IMR-90 (cell line): ENCODE measurements around the gene HNRNPD. TPM values are rescaled to one million over a fixed set of nuclear protein-coding genes. Genes with fewer than 3 reads are reported as not detected.

ENCODE experiments used
- ATAC-seq: fragments of 200-7000 bp; cut with Tn5 transposase; 2 replicates; pipeline ENCODE4 v1.9.1; 2020; ENCODE audit warnings: low read depth, mild to moderate bottlenecking, moderate library complexity
- BruUV-seq: library from RNA; stranded (reverse); fragments of 400-500 nt; replicated peaks from 2 replicates; lab custom pipeline; 2021; lab: Mats Ljungman, UMichigan
- CTCF ChIA-PET: fragments of 300-600 bp; formaldehyde crosslinking; extraction: SDS; loops from one replicate; lab custom pipeline; 2021; ENCODE audit warnings: antibody characterized with exemption; lab: Yijun Ruan, JAX
- POLR2A ChIA-PET: fragments of 300-600 bp; sonication (Branson Sonifier 250); formaldehyde crosslinking; loops from one replicate; lab custom pipeline; 2022; ENCODE audit warnings: antibody characterized with exemption; ENCODE audit not compliant: unreplicated experiment; lab: Charles Lee
- DNase-seq: peaks from one replicate; pipeline ENCODE4 v3.0.0; 2013
- H2AFZ ChIP-seq: replicated peaks from 2 replicates; pipeline ENCODE3; 2013; ENCODE audit warnings: low read length, mild to moderate bottlenecking; ENCODE audit not compliant: poor library complexity
- H2AK5ac ChIP-seq: 2 replicates; pipeline ENCODE4 v1.6.1; 2013; ENCODE audit warnings: low read depth, low read length, inconsistent platforms
- H2AK9ac ChIP-seq: replicated peaks from 2 replicates; pipeline ENCODE3; 2013; ENCODE audit warnings: mild to moderate bottlenecking, low read depth, low read length, moderate library complexity; ENCODE audit not compliant: poor library complexity
- H2BK120ac ChIP-seq: 2 replicates; pipeline ENCODE4 v1.6.1; 2013; ENCODE audit warnings: low read depth, low read length, inconsistent platforms
- H2BK15ac ChIP-seq: 3 replicates; pipeline ENCODE4 v1.6.1; 2013; ENCODE audit warnings: low read depth, low read length, inconsistent platforms
- H2BK20ac ChIP-seq: 2 replicates; pipeline ENCODE4 v1.6.1; 2013; ENCODE audit warnings: low read depth, mild to moderate bottlenecking, inconsistent platforms, low read length, moderate library complexity
- H2BK5ac ChIP-seq: 2 replicates; pipeline ENCODE4 v1.6.1; 2013; ENCODE audit warnings: mild to moderate bottlenecking, low read depth, low read length, inconsistent platforms; ENCODE audit not compliant: poor library complexity, severe bottlenecking
- H3K14ac ChIP-seq: replicated peaks from 2 replicates; pipeline ENCODE4 v1.6.1; 2013; ENCODE audit warnings: low read depth, low read length, inconsistent platforms
- H3K18ac ChIP-seq: 2 replicates; pipeline ENCODE4 v1.6.1; 2013; ENCODE audit warnings: low read depth, low read length, control low read depth
- H3K23ac ChIP-seq: 2 replicates; pipeline ENCODE4 v1.6.1; 2013; ENCODE audit warnings: low read depth, low read length, inconsistent platforms
- H3K27ac ChIP-seq: 2 replicates; pipeline ENCODE4 v1.5.1; 2013; ENCODE audit warnings: mild to moderate bottlenecking, control low read depth, low read length; ENCODE audit not compliant: insufficient read depth
- H3K27me3 ChIP-seq: 2 replicates; pipeline ENCODE4 v1.6.1; 2013; ENCODE audit warnings: low read length; ENCODE audit not compliant: control insufficient read depth, insufficient read depth
- H3K36me3 ChIP-seq: 2 replicates; pipeline ENCODE4 v1.6.1; 2013; ENCODE audit warnings: low read length, mixed read lengths; ENCODE audit not compliant: control insufficient read depth, insufficient read depth
- H3K4ac ChIP-seq: 2 replicates; pipeline ENCODE4 v1.6.1; 2013; ENCODE audit warnings: low read depth, low read length, inconsistent platforms
- H3K4me1 ChIP-seq: 2 replicates; pipeline ENCODE4 v1.6.1; 2013; ENCODE audit warnings: low read length, mixed read lengths; ENCODE audit not compliant: control insufficient read depth, insufficient read depth
- H3K4me2 ChIP-seq: 2 replicates; pipeline ENCODE4 v1.6.1; 2013; ENCODE audit warnings: low read depth, mild to moderate bottlenecking, control low read depth, low read length, moderate library complexity
- H3K4me3 ChIP-seq: 2 replicates; pipeline ENCODE4 v1.5.1; 2013; ENCODE audit warnings: low read depth, mild to moderate bottlenecking, control low read depth, low read length, moderate library complexity; ENCODE audit not compliant: insufficient read depth
- H3K56ac ChIP-seq: 2 replicates; pipeline ENCODE4 v1.6.1; 2013; ENCODE audit warnings: low read length, inconsistent platforms; ENCODE audit not compliant: insufficient read depth; ENCODE audit errors: extremely low read depth
- H3K79me1 ChIP-seq, 2 experiments: 2 replicates each; pipeline ENCODE4 v1.6.1; 2013; ENCODE audit warnings: low read length in 2 of 2, inconsistent platforms in 1 of 2, low read depth in 1 of 2
- H3K9ac ChIP-seq: 2 replicates; pipeline ENCODE4 v1.6.1; 2013; ENCODE audit warnings: low read depth, low read length, control low read depth
- H3K9me1 ChIP-seq: 2 replicates; pipeline ENCODE4 v1.6.1; 2013; ENCODE audit warnings: low read length, inconsistent platforms; ENCODE audit not compliant: insufficient read depth
- H3K9me3 ChIP-seq: 2 replicates; pipeline ENCODE4 v1.6.1; 2013; ENCODE audit warnings: low read length; ENCODE audit not compliant: control insufficient read depth, insufficient read depth
- H4K20me1 ChIP-seq: 2 replicates; pipeline ENCODE4 v1.6.1; 2013; ENCODE audit warnings: low read length, inconsistent platforms; ENCODE audit not compliant: insufficient read depth
- H4K5ac ChIP-seq: 2 replicates; pipeline ENCODE4 v1.6.1; 2013; ENCODE audit warnings: mild to moderate bottlenecking, low read depth, low read length, control low read depth
- H4K8ac ChIP-seq, 2 experiments: 2 replicates each; pipeline ENCODE4 v1.6.1; 2013; ENCODE audit warnings: low read depth in 2 of 2, low read length in 2 of 2, control low read depth in 1 of 2, inconsistent platforms in 1 of 2
- H4K91ac ChIP-seq: 2 replicates; pipeline ENCODE4 v1.6.1; 2013; ENCODE audit warnings: low read depth, low read length, inconsistent platforms; ENCODE audit not compliant: insufficient read depth
- FOS ChIP-seq: fragments of 150-350 bp; IDR thresholded peaks from 2 replicates; pipeline ENCODE4 v1.6.1; 2016; ENCODE audit warnings: low read depth, low read length
- MAFK ChIP-seq: IDR thresholded peaks from 2 replicates; pipeline ENCODE4 v1.6.1; 2012; ENCODE audit warnings: low read depth, low read length, improper control_type of control experiment
- MAZ ChIP-seq: IDR thresholded peaks from 2 replicates; pipeline ENCODE4 v1.6.1; 2012; ENCODE audit warnings: low read depth, mild to moderate bottlenecking, low read length, improper control_type of control experiment, moderate library complexity, borderline replicate concordance
- RFX5 ChIP-seq: IDR thresholded peaks from 2 replicates; pipeline ENCODE4 v1.8.0; 2012; ENCODE audit warnings: low read depth, mild to moderate bottlenecking, low read length, moderate library complexity
- SMC3 ChIP-seq: fragments of 150-350 bp; IDR thresholded peaks from 2 replicates; pipeline ENCODE4 v1.6.1; 2016; ENCODE audit warnings: low read depth, mild to moderate bottlenecking, antibody characterized with exemption, low read length, moderate library complexity
- WGBS, 2 experiments: methylation state at CpG; one replicate each; pipeline versions ENCODE4 v1.1.5 to v1.1.7; 2013; ENCODE audit warnings: missing lambda C conversion rate in 2 of 2; ENCODE audit not compliant: insufficient read length in 1 of 2; ENCODE audit errors: extremely low coverage in 2 of 2; 5-methylcytosine and 5-hydroxymethylcytosine counted together
- dilution Hi-C: fragments of 300-500 bp; cut with HindIII; formaldehyde crosslinking; loops from one replicate; pipeline ENCODE4 v1.14.3; 2018; ENCODE audit warnings: low sequenced_read_pairs; ENCODE audit not compliant: unreplicated experiment
- in situ Hi-C: fragments of 300-500 bp; cut with MboI; formaldehyde crosslinking; loops from 3 replicates; pipeline ENCODE4 v1.14.3; 2019; ENCODE audit warnings: low sequenced_read_pairs, inconsistent platforms, mixed read lengths
- intact Hi-C: fragments of 100-400 bp; cut with micrococcal nuclease; formaldehyde crosslinking; loops from 2 replicates; pipeline ENCODE4 v1.10.0; 2022
- polyA plus RNA-seq, 3 experiments: library from polyadenylated mRNA; depleted of rRNA; stranded (reverse); fragments of >200 nt; gene quantifications; 2 replicates each; pipeline ENCODE4 v1.2.3, GENCODE V29; 2012; ENCODE audit warnings: low replicate concordance in 1 of 3
- total RNA-seq: library from RNA; depleted of rRNA; stranded (reverse); fragments of >200 nt; gene quantifications from 2 replicates; pipeline ENCODE4 v1.2.3, GENCODE V29; 2012

Gene HNRNPD
- total and polyA plus RNA-seq, 2 of the 4 experiments (the other 2 are of a cell fraction): 9.7 to 142 TPM

DNA sequence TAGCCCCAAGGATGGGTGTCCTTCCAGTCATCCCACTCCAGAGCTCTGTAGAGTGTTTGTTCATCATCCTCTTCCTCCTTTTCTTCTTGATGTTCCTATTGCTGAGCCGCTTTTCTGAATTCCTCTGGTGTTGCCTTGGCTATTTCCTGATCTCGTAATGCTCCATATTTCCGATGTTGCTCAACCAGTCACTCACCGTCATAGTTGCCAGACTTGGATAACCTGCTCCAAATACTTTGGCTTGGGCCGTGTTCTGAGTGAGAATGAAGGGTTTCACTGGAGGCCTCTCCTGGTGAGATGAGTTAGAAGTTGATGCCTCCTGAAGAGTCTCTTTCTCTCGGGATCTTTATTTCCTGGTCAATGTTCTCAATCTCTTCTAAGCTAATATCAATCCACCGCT, 27.8 kb upstream of the HNRNPD start:
- no peaks in the 10 kb centered on the region for H3K27me3 ChIP-seq
- H2BK5ac ChIP-seq: no peak overlapping the region
- no peak for DNase-seq
- ChIA-PET POLR2A (no interaction called here), CTCF (interaction anchor here (0.6 to 1.2 kb wide), 2 partner anchors 8 to 28 kb away, joined by 3 to 4 read pairs; no protein-coding TSS in a partner anchor)
- no peak overlapping the region for H3K4me3 ChIP-seq
- H3K23ac ChIP-seq: no peak overlapping the region
- no peak overlapping the region for H3K27ac ChIP-seq
- BruUV-seq: no TSS peak
- H3K9ac ChIP-seq: no peak overlapping the region
- H2BK120ac ChIP-seq: no peak overlapping the region
- H2BK20ac ChIP-seq: no peak overlapping the region
- intact Hi-C loops: no loop called here
- no peak overlapping the region for H3K4ac ChIP-seq
- TF ChIP-seq MAZ: no peak
- TF ChIP-seq RFX5: no peak
- no peak for TF ChIP-seq MAFK
- TF ChIP-seq FOS: no peak
- TF ChIP-seq SMC3: no peak
- no peaks in the 10 kb centered on the region for H3K9me1 ChIP-seq
- H4K91ac ChIP-seq: no peak overlapping the region
- no peak overlapping the region for H2BK15ac ChIP-seq
- no peak overlapping the region for H2AK9ac ChIP-seq
- no peak overlapping the region for H4K8ac ChIP-seq
- in situ Hi-C loops: no loop called here
- no peak overlapping the region for H3K18ac ChIP-seq
- no peak overlapping the region for H2AFZ ChIP-seq
- no peaks in the 10 kb centered on the region for H3K9me3 ChIP-seq
- H3K36me3 ChIP-seq: no peaks in the 10 kb centered on the region
- no peaks in the 10 kb centered on the region for H4K20me1 ChIP-seq
- H3K4me1 ChIP-seq: no peaks in the 10 kb centered on the region
- H3K79me1 ChIP-seq: no peaks in the 10 kb centered on the region
- no peak overlapping the region for H3K56ac ChIP-seq
- no peak for ATAC-seq
- no peak overlapping the region for H4K5ac ChIP-seq
- H2AK5ac ChIP-seq: no peak overlapping the region
- WGBS, 2 experiments: no CpG with 5 or more reads among the region's 7 CpGs
- dilution Hi-C loops: no loop called here
- no peak overlapping the region for H3K14ac ChIP-seq
- H3K4me2 ChIP-seq: no peak overlapping the region
